ENCODE measurements around the gene CLEC11A. TPM values are rescaled to one million over a fixed set of nuclear protein-coding genes. Genes with fewer than 3 reads are reported as not detected.
A peak's percentile ranks its signal among the peaks of the same experiment; 100 is the strongest.

Gene CLEC11A
- total and polyA plus RNA-seq, 9 of the 15 experiments (the other 6 are each of a cell fraction or from before 2014, with no cell fraction given): 0.39 to 43.9 (median 3.4) TPM

- no peak for TF ChIP-seq CHD7 (IDR thresholded peaks at IDR 0.05; ENCODE audit: low read depth, low read length)
- TF ChIP-seq DIDO1 (tag; IDR thresholded peaks at IDR 0.05; ENCODE audit: low read depth): no peak
- TF ChIP-seq EHMT2 (IDR thresholded peaks at IDR 0.05): no peak
- TF ChIP-seq SUPT5H (IDR thresholded peaks at IDR 0.05): peak; percentile 9
- peak; percentile 36; the same call in 1 of the 2 replicates for TF ChIP-seq CBX1 (IDR thresholded peaks at IDR 0.05; ENCODE audit: low read depth)
- TF ChIP-seq ZNF408 (CRISPR knock-in tag; IDR thresholded peaks at IDR 0.05; ENCODE audit: low read depth): no peak
- no peak for TF ChIP-seq SIX5 (IDR thresholded peaks at IDR 0.05; ENCODE audit: borderline replicate concordance in 1 of 2, insufficient read depth in 1 of 2, low read depth in 1 of 2, low read length in 2 of 2)
- TF ChIP-seq, protein P1, sequence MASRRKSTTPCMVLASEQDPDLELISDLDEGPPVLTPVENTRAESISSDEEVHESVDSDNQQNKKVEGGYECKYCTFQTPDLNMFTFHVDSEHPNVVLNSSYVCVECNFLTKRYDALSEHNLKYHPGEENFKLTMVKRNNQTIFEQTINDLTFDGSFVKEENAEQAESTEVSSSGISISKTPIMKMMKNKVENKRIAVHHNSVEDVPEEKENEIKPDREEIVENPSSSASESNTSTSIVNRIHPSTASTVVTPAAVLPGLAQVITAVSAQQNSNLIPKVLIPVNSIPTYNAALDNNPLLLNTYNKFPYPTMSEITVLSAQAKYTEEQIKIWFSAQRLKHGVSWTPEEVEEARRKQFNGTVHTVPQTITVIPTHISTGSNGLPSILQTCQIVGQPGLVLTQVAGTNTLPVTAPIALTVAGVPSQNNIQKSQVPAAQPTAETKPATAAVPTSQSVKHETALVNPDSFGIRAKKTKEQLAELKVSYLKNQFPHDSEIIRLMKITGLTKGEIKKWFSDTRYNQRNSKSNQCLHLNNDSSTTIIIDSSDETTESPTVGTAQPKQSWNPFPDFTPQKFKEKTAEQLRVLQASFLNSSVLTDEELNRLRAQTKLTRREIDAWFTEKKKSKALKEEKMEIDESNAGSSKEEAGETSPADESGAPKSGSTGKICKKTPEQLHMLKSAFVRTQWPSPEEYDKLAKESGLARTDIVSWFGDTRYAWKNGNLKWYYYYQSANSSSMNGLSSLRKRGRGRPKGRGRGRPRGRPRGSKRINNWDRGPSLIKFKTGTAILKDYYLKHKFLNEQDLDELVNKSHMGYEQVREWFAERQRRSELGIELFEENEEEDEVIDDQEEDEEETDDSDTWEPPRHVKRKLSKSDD (conservative IDR thresholded peaks at IDR 0.05; ENCODE audit: low read length): no peak
- TF ChIP-seq RAD21 (CRISPR knock-in tag; conservative IDR thresholded peaks at IDR 0.05 in 1 of 2, IDR thresholded peaks at IDR 0.05 in 1 of 2): no peak
- TF ChIP-seq PML (IDR thresholded peaks at IDR 0.05; ENCODE audit: low read length): no peak
- peak; percentile 32; the same call in 1 of the 2 replicates for TF ChIP-seq MTA3 (IDR thresholded peaks at IDR 0.05; ENCODE audit: borderline replicate concordance)
- TF ChIP-seq ZNF324 (CRISPR knock-in tag; IDR thresholded peaks at IDR 0.05): peak; percentile 30; the same call in 1 of the 2 replicates
Measured at GRCh38 chr19:50725218-50725910, 2.2 kb downstream of the CLEC11A start (continued).
